Measurements from ENCODE around the gene SIX6. TPM values are rescaled to one million over a fixed set of nuclear protein-coding genes. Genes with fewer than 3 reads are reported as not detected.
A peak's percentile ranks its signal among the peaks of the same experiment; 100 is the strongest.

The SIX6 gene
- total RNA-seq, 1 donor from 2014 or later = not detected

GRCh38 chr14:60509438-60510253 lies 700 bp downstream of the SIX6 start:
- Histone ChIP-seq H3K4me1 (peaks cover 30% of the 10 kb centered on the region), H3K27ac (no peak overlapping the region), H3K4me3 (peak overlapping the region in 1 of 2 donors; percentile 17), H3K9me3 (no peaks in the 10 kb centered on the region), H3K27me3 (peaks cover 7% of the 10 kb centered on the region), H3K36me3 (no peaks in the 10 kb centered on the region)
- intact Hi-C loops (cut with DNase I) = no loop called here
- TF ChIP-seq POLR2AphosphoS5 (IDR thresholded peaks at IDR 0.05; ENCODE audit: insufficient read depth in 1 of 2, low read depth in 1 of 2) = no peak
- no peak for TF ChIP-seq POLR2A (IDR thresholded peaks at IDR 0.05)
- TF ChIP-seq CTCF (IDR thresholded peaks at IDR 0.05) = no peak
- DNase-seq (ENCODE audit: extremely low spot score in 2 of 2) = no peak

- no peaks in the 10 kb centered on the region for H3K36me3 ChIP-seq
- H3K4me1 ChIP-seq = peaks cover 38% of the 10 kb centered on the region
- no peaks in the 10 kb centered on the region for H3K9me3 ChIP-seq
- H3K27me3 ChIP-seq = peaks cover 14% of the 10 kb centered on the region
- intact Hi-C loops (cut with DNase I) = no loop called here
- H3K27ac ChIP-seq = no peak overlapping the region
- TF ChIP-seq POLR2A (IDR thresholded peaks at IDR 0.05) (no peak), CTCF (IDR thresholded peaks at IDR 0.05) (no peak), POLR2AphosphoS5 (IDR thresholded peaks at IDR 0.05; ENCODE audit: insufficient read depth in 1 of 2, low read depth in 1 of 2) (no peak)
- no peak overlapping the region for H3K4me3 ChIP-seq
- DNase-seq (ENCODE audit: extremely low spot score in 2 of 2) = no peak
These were observed 1.5 kb downstream of the SIX6 start for GRCh38 chr14:60510254-60510950.

GRCh38 chr14:60510951-60511599 lies 2.1 kb downstream of the SIX6 start:
- TF ChIP-seq CTCF (IDR thresholded peaks at IDR 0.05) (no peak), POLR2A (IDR thresholded peaks at IDR 0.05) (no peak), POLR2AphosphoS5 (IDR thresholded peaks at IDR 0.05; ENCODE audit: insufficient read depth in 1 of 2, low read depth in 1 of 2) (no peak)
- no peak overlapping the region for H3K27ac ChIP-seq
- H3K4me3 ChIP-seq = no peak overlapping the region
- no peaks in the 10 kb centered on the region for H3K9me3 ChIP-seq
- DNase-seq (ENCODE audit: extremely low spot score in 2 of 2) = no peak
- H3K4me1 ChIP-seq = peaks cover 40% of the 10 kb centered on the region
- H3K36me3 ChIP-seq = no peaks in the 10 kb centered on the region
- intact Hi-C loops (cut with DNase I) = no loop called here
- peaks cover 16% of the 10 kb centered on the region for H3K27me3 ChIP-seq

GRCh38 chr14:60512126-60512525 lies 3.2 kb downstream of the SIX6 start:
- no peak for DNase-seq (ENCODE audit: extremely low spot score in 2 of 2)
- Histone ChIP-seq H3K36me3 (no peaks in the 10 kb centered on the region), H3K4me3 (no peak overlapping the region), H3K9me3 (no peaks in the 10 kb centered on the region), H3K27ac (no peak overlapping the region), H3K4me1 (peaks cover 40% of the 10 kb centered on the region), H3K27me3 (peaks cover 16% of the 10 kb centered on the region)
- intact Hi-C loops (cut with DNase I) = no loop called here
- TF ChIP-seq POLR2AphosphoS5 (IDR thresholded peaks at IDR 0.05; ENCODE audit: insufficient read depth in 1 of 2, low read depth in 1 of 2) (no peak), POLR2A (IDR thresholded peaks at IDR 0.05) (no peak), CTCF (IDR thresholded peaks at IDR 0.05) (no peak)

Data from vagina (tissue), 2 donors.